Activated naive CD4-positive, alpha-beta T cell treated with anti-CD3 and anti-CD28 coated beads, Interleukin-2, amount 10 ng/mL, durations not matched to agents 7 days and 5 days (primary cell): ENCODE results near the gene CCDC116.

Experiments used
- CTCF ChIA-PET: fragments of 350-600 bp; sonication (Branson Sonifier 250); formaldehyde crosslinking; loops from one replicate; lab custom pipeline; 2021; ENCODE audit warnings: antibody characterized with exemption; lab: Charles Lee
- DNase-seq: peaks from one replicate; pipeline ENCODE4 v3.0.0-alpha.2; 2020
- H3K27ac Mint-ChIP-seq: one replicate; pipeline ENCODE4 v1.8.0; 2021; ENCODE audit warnings: mild to moderate bottlenecking, moderate library complexity, mixed read lengths
- H3K27me3 Mint-ChIP-seq: one replicate; pipeline ENCODE4 v1.8.0; 2021; ENCODE audit warnings: mild to moderate bottlenecking, mixed read lengths
- H3K36me3 Mint-ChIP-seq: one replicate; pipeline ENCODE4 v1.8.0; 2021; ENCODE audit warnings: mixed read lengths
- H3K4me1 Mint-ChIP-seq: one replicate; pipeline ENCODE4 v1.8.0; 2021; ENCODE audit warnings: mixed read lengths
- H3K4me3 Mint-ChIP-seq: one replicate; pipeline ENCODE4 v1.8.0; 2021; ENCODE audit warnings: mild to moderate bottlenecking, moderate library complexity, mixed read lengths
- H3K9me3 Mint-ChIP-seq: one replicate; pipeline ENCODE4 v1.8.0; 2021; ENCODE audit warnings: mixed read lengths

The CCDC116 gene, protein sequence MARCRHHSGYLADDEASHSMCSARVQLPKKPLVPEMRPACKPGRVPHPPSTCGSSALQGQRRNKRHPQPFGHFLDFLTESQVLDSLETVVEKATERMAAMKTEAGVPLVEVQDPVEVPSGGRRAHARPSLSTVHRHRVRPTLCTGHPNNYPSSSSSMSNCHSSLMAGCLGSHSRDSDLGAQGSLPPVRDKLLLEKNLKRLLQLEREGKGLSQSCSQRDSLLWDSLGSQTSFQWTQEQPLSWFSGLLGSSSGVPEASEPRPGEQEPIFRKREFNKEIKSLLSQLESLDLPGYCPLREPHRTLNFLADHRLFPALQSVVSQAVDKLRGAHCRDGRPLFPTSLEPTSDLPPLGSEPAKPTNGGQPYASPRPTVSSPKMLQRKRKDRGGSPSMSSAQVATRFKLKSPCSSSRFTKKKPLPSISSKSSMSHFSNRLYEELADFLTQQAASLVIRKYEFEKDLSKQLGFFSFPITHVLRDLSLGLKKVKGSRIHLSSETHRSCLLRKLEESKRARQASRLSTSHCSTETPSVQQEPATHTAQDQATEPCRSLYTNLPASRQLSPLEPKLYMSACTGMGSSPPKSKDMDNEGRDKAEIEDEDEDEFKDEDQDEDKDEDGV

DNA sequence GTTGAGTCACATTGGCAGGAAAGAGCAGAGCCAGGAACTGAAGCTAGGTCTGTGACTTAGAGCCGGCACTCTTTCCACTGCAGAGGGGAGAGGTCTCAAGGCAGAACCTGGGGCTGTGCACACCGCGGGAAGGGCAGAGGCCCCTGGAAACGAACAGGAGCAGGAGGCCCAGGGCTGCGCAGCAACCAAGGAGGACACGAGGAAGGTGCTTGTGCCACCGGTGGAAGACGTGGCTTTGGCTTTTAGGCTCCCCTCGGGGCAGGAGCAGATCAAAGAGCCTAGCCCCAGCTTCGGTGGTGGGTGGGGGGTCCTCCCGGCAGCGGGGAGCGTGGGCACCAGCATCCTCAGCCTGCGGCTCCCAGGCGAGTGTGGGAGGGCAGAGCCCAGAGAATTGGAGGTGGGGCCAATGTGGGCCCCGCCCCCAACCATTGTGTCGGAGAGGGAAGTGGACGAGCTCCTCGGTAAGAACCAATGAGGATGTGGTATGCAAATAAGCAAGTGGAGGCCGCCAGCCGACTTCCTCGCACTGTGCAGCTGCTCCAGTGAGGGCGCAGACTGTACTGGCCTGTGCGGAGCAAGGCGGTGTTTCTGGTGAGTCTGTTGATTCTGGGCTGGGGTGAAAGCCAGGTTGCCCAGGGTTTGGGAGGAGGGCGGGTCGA is at the start of gene CCDC116:
Gene CCDC116, plus strand, starts transcription at position 524 of the 659 bp plus-strand sequence. CDS start 422 bp downstream, outside the sequence.
- peak; percentile 68 for DNase-seq
- peaks cover 28% of the 10 kb centered on the region for H3K4me1 Mint-ChIP-seq
- CTCF ChIA-PET: interaction anchor here (4.4 kb wide), 1 partner anchor 11 kb away, joined by 104 read pairs; the partner anchor contains the start of gene SDF2L1
- peaks cover 11% of the 10 kb centered on the region for H3K27me3 Mint-ChIP-seq
- H3K27ac Mint-ChIP-seq: no peak within 1 kb of the TSS
- no peak within 1 kb of the TSS for H3K4me3 Mint-ChIP-seq
- H3K36me3 Mint-ChIP-seq: peaks cover 10% of the 10 kb centered on the region
- H3K9me3 Mint-ChIP-seq: no peaks in the 10 kb centered on the region

DNA sequence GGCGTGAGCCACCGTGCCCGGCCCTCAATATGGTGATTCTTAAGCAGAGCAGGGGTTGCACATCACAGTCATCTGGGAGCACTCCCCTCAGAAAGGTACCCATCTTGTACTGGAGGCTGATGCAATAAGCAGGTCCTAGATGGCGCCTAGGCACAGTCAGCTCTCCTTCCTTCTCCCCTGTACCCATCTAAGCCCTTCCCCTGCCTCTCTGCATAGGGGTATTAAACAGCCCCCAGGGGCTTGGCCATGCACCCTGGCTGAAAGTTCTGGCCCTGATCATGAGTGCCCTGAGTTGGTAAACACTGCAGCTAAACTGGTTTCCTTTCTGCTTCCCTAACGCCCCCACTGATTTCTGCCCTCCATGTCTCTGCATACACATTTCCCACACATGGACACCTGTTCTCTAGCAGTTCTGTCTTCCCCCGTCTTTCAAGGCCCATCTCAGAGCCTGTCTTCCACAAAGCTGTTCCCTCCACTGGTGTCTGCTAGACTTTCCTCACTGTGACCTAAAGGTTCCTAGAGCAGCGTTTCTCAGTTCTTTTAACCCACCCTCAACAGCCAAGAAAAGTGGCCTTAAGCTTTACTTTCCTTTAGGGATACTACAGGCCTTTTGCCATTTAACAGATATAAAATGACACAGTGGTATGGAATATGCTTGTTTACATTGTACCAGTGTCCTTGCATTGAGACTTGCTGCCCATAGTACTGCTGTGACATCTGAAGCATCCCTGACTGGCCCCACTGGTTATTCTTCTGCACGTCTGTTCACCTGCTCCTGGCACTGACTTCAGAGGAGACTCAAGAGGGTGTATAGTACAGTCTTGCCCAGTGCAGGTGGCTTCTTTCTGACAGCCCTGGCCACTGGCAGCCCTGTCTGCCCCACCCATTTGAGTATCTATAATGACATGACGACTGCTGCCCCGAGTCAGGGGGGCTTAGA is 49.5 kb upstream of the CCDC116 start:
- CTCF ChIA-PET: interaction anchor here (0.7 kb wide), 1 partner anchor 60 kb away, joined by 3 read pairs; no protein-coding TSS in a partner anchor
- Mint-ChIP-seq H3K36me3 (peaks cover 11% of the 10 kb centered on the region), H3K9me3 (no peaks in the 10 kb centered on the region), H3K27me3 (no peaks in the 10 kb centered on the region), H3K27ac (no peak overlapping the region), H3K4me1 (peaks cover 27% of the 10 kb centered on the region), H3K4me3 (no peak overlapping the region)
- DNase-seq: no peak

DNA sequence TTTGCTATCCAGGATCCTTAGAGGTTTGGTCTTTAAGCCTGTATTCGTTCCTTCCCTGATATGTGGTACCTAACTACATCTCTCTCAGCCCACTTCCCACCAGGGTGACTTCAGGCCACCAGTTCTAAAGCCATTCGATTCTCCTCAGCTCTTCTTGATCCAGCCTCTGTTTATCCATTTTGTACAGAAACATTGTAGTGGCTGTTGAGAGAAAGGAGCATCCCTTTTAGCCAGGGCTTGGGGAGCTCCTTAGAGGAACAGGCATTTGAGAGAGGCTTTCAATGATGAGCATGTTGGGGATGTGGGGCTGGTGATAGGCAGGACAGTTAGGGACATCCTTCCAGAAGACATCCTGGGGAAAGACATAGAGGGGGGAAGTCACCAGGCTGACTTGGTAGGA is 47.2 kb upstream of the CCDC116 start:
- no peaks in the 10 kb centered on the region for H3K27me3 Mint-ChIP-seq
- H3K4me3 Mint-ChIP-seq: no peak overlapping the region
- H3K9me3 Mint-ChIP-seq: no peaks in the 10 kb centered on the region
- H3K27ac Mint-ChIP-seq: peak overlapping the region; percentile 35
- peaks cover 34% of the 10 kb centered on the region for H3K4me1 Mint-ChIP-seq
- CTCF ChIA-PET: interaction anchor here (1.2 kb wide), 1 partner anchor 33 kb away, joined by 5 read pairs; no protein-coding TSS in a partner anchor
- no peak for DNase-seq
- H3K36me3 Mint-ChIP-seq: peaks cover 12% of the 10 kb centered on the region

DNA sequence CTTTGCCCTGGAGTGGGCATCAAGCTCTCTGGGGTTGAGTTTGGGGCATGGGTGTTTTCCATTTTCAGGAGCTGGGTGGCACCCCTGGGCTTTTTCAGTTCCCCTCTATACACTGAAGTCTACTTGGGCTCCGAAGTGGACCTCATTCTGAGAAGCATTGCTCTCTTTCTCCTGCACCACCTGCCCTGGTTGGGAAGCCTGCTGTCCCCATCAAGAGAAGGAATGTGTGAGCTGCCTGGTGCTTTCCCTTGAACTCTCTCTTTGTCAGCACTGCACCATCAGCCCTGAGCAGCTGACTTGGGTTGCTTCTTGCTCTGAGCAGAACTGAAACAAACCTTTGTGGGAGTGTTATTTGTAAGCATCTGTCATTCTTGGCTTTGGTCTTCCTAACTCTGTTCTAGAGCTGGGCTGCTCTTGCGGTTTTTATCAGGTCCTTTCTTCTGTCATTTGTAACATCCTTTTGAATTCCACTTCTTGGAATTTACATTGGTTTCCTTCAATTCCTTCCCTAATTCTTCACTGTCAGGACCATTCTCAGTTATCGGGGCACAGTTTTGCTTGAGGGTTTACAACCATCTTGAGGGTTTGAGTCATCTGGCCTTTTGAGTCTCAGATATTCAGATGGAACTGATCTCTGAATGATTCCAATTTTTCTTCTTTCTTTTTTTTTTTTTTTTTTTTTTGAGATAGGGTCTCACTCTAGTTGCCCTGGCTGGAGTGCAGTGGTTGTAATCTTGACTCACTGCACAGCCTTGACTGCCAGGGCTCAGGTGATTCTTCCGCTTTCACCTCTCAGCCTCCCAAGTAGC is 44.6 kb upstream of the CCDC116 start:
- Mint-ChIP-seq H3K36me3 (peaks cover 22% of the 10 kb centered on the region), H3K9me3 (no peaks in the 10 kb centered on the region), H3K27ac (peak overlapping the region; percentile 81), H3K27me3 (no peaks in the 10 kb centered on the region), H3K4me1 (peaks cover 35% of the 10 kb centered on the region), H3K4me3 (no peak overlapping the region)
- CTCF ChIA-PET: interaction anchor here (1.0 to 1.4 kb wide), 4 partner anchors 42 to 58 kb away, joined by 3 to 4 read pairs (median 3); partner anchors contain the start of gene YDJC
- peak; percentile 58 for DNase-seq

DNA sequence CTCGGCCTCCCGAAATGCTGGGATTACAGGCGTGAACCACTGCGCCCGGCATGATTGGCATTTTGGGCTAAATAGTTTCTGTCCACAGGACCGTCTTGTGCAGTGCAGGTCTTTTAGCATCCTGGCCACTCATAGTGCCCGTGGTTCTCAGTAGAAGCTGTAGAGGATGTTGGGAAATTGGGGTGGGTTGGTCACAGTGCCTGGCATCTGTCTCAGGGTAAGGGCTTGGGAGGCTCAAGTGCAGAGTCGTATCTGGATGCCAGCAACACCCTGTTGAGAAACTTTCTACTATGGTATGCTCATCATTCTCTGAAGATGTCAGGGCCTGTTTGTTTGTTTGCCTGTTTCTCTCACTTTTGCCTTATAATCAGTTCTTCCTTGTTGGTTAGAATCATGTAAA is 43.2 kb upstream of the CCDC116 start:
- Mint-ChIP-seq H3K36me3 (peaks cover 33% of the 10 kb centered on the region), H3K4me3 (no peak overlapping the region), H3K27me3 (no peaks in the 10 kb centered on the region), H3K4me1 (peaks cover 34% of the 10 kb centered on the region), H3K27ac (peak overlapping the region; percentile 61), H3K9me3 (no peaks in the 10 kb centered on the region)
- CTCF ChIA-PET: no interaction called here
- DNase-seq: no peak

DNA sequence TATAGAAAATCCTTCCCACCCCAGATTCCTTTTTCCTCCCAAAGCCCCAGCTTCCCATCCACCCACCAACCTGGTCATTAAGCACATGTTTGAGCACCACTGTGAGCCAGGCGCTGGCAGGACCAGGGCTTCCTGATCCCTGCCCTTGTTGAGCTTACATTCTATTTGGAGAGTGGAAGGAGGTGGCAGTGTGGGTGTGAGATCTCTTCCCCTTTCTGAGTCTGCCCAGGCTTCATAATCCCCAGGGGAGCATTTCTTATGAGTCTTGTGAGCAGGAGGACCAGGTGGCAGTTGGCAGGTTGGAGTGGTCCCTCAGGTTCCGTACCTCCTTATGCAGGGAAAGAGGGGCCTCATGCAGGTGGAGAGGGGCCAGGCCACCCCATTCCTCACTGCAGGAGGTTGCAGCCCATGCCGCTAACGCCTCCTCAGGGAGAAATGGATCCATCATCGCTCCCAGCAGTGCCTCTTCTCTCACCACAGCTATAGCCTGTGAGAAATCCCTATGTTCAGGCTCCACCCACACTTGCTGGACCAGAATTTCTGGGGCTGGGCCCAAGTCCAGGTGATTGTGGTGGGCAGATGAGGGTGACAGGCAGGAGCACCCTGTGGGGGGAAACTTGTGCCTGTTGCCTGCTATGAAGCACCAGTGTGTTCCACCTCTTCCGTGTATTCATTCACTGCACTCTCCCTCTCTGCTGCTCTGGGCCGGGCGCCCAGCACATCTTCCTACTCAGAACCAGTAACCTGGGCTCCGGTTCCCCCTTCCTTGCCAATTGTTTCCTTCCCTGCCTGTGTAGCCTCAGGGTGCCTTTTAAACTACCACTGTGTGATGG is 41.5 kb upstream of the CCDC116 start:
- Mint-ChIP-seq H3K4me3 (no peak overlapping the region), H3K36me3 (peaks cover 45% of the 10 kb centered on the region), H3K9me3 (no peaks in the 10 kb centered on the region), H3K4me1 (peaks cover 28% of the 10 kb centered on the region), H3K27ac (no peak overlapping the region), H3K27me3 (no peaks in the 10 kb centered on the region)
- DNase-seq: no peak
- CTCF ChIA-PET: no interaction called here

DNA sequence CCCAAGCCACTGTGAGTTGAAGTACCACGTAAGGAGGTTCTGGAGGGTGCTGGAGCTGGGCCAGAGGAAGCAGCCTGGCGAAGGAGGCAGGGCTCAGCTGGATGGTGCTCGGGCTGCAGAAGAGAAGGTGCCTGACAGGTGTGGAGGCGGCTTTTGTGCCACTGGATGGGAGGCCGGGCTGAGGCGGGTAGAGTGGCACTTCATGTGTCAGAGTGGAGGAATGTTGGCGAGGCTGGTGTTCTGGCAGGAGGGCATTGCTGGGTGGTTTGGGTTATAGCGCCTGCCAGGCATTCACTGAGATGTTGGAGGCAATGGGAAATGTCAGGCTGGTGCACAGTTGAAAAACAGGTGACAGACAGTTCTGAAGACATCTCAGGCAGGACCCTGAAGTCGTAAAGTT is 40.9 kb upstream of the CCDC116 start:
- CTCF ChIA-PET: no interaction called here
- Mint-ChIP-seq H3K27me3 (no peaks in the 10 kb centered on the region), H3K36me3 (peaks cover 48% of the 10 kb centered on the region), H3K4me1 (peaks cover 28% of the 10 kb centered on the region), H3K4me3 (no peak overlapping the region), H3K27ac (peak overlapping the region; percentile 49), H3K9me3 (no peaks in the 10 kb centered on the region)
- DNase-seq: no peak

DNA sequence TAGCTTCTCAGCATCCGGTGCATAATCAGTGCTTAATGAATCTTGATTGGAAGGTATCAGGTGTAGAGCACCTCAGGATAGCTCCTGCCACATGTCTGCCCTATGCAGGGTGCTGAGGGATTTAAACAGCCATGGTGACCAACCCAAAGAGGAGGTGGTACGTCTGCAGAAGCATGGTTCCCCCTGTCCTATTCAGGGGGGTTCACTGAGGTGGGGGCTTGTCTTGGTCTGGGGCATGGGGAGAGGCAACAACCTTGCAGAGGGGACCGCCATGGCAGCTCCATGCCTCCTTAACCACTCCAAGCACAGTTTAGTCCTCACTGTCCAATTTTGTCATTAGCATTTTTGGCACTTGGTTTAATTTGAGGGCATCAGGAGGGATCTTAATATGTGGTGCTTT is 40.1 kb upstream of the CCDC116 start:
- Mint-ChIP-seq H3K27ac (no peak overlapping the region), H3K27me3 (no peaks in the 10 kb centered on the region), H3K36me3 (peaks cover 50% of the 10 kb centered on the region), H3K4me1 (peaks cover 23% of the 10 kb centered on the region), H3K4me3 (no peak overlapping the region), H3K9me3 (no peaks in the 10 kb centered on the region)
- CTCF ChIA-PET: interaction anchor here (0.9 kb wide), 1 partner anchor 16 kb away, joined by 3 read pairs; no protein-coding TSS in a partner anchor
- no peak for DNase-seq

DNA sequence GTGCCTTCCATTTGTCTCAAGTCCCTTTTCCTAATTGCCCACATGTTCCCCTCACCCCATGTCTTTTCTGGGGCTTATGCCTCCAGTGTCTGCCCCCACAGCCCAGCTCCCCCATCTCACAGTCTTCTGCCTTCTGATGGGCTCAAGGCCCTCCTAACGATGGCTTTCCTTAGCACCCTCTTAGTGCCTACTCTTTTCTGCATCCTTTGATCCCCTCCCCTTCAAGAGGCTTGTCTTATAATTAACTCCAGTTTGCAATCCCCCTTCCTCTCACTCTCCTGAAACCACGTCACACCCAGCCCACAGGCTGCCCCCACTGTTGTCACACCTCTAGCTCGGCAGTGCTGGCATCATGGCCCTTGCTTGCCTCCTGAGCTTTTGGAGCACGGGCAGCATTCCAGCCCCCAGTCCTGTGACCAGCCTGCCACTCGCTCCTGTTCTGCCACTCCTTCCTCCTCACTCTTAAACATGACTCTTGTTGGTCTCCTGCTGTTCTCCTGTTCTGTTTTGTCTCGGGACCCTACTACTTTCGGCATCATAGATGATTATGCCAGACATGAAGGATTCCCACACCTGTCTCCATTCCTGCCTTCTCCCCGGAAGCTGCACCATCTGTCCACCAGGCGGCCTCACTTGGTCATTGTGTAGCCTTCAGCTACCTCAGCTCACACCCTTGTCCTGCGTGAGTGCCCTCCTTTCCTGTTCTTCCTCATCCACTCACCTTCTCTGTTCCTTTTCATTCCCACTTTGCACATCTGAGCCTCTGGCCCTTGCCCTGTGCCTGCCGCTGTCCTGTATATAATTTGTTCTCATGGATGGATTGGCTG is 38.9 kb upstream of the CCDC116 start:
- Mint-ChIP-seq H3K9me3 (no peaks in the 10 kb centered on the region), H3K27ac (no peak overlapping the region), H3K4me3 (no peak overlapping the region), H3K36me3 (peaks cover 47% of the 10 kb centered on the region), H3K4me1 (peaks cover 17% of the 10 kb centered on the region), H3K27me3 (no peaks in the 10 kb centered on the region)
- CTCF ChIA-PET: interaction anchor here (0.9 to 1.9 kb wide), 2 partner anchors 15 to 36 kb away, joined by 3 to 5 read pairs; partner anchors contain the start of gene YDJC
- DNase-seq: no peak

DNA sequence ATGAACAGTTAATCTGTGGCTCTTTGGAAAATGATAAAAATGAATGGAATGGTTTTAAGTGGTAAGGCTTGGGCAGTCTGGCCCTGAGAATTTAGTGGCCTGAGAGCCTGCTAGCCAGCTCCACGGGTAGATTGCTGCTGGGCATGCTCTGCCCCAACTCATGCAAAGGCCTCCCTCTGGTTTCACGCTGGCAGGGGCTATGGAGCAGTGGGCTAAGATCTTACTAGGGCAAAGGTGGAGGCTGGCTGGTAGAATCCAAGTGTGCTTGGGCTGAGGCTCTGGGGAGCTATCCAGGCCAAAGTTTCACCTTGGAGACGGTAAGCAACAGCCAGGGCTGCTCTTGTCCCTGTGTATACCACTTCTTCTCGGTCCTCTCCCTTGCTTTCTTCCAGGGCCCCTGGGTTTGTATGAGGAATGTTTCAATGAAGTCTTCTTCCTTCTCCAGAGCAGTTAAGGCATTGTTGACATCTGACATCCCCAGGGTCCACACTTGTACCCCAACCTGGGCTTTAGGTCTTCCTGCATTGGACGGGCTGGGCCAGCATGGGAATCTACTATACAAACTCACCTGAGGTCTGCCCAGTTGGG is 37.6 kb upstream of the CCDC116 start:
- H3K9me3 Mint-ChIP-seq: no peaks in the 10 kb centered on the region
- H3K36me3 Mint-ChIP-seq: peaks cover 52% of the 10 kb centered on the region
- H3K4me1 Mint-ChIP-seq: peaks cover 15% of the 10 kb centered on the region
- no peaks in the 10 kb centered on the region for H3K27me3 Mint-ChIP-seq
- CTCF ChIA-PET: interaction anchor here (0.7 to 1.9 kb wide), 2 partner anchors 11 to 34 kb away, joined by 3 to 5 read pairs; partner anchors contain the start of gene YDJC
- no peak overlapping the region for H3K4me3 Mint-ChIP-seq
- no peak for DNase-seq
- H3K27ac Mint-ChIP-seq: no peak overlapping the region
